HepG2 (cell line): ENCODE measurements around the gene OLFM2. TPM values are rescaled to one million over a fixed set of nuclear protein-coding genes. Genes with fewer than 3 reads are reported as not detected.

Experiments used
- BCLAF1 ChIP-seq: fragments of 450-650 bp; IDR thresholded peaks from 2 replicates; pipeline ENCODE4 v1.6.1; 2017; ENCODE audit warnings: mild to moderate bottlenecking
- ETV5 ChIP-seq: IDR thresholded peaks from 2 replicates; pipeline ENCODE4 v1.6.1; 2018; ENCODE audit warnings: missing biosample characterization, missing genetic modification reagents, inconsistent platforms, borderline replicate concordance
- GATA4 ChIP-seq: sonication (generic); IDR thresholded peaks from 2 replicates; pipeline ENCODE4 v1.6.1; 2016; ENCODE audit warnings: antibody characterized with exemption, low read depth, borderline replicate concordance
- GTF2F1 ChIP-seq: fragments of 150-350 bp; IDR thresholded peaks from 2 replicates; pipeline ENCODE4 v1.6.1; 2014; ENCODE audit warnings: low read length
- NFKB2 ChIP-seq: sonication (generic); formaldehyde crosslinking; IDR thresholded peaks from 2 replicates; pipeline ENCODE4 v1.4.0; 2020; ENCODE audit warnings: missing genetic modification reagents, borderline replicate concordance
- PPARG ChIP-seq: conservative IDR thresholded peaks from 2 replicates; pipeline ENCODE4 v1.6.1; 2016; ENCODE audit warnings: missing biosample characterization, missing genetic modification reagents
- SNAPC5 ChIP-seq: sonication (generic); formaldehyde crosslinking; IDR thresholded peaks from 2 replicates; pipeline ENCODE4 v1.8.1; 2023; ENCODE audit warnings: mild to moderate bottlenecking, missing genetic modification reagents, borderline replicate concordance
- THRA ChIP-seq: sonication (generic); formaldehyde crosslinking; IDR thresholded peaks from 2 replicates; pipeline ENCODE4 v1.4.0; 2020; ENCODE audit warnings: missing genetic modification reagents, borderline replicate concordance
- ZNF121 ChIP-seq: sonication (generic); formaldehyde crosslinking; IDR thresholded peaks from 2 replicates; pipeline ENCODE4 v1.5.0; 2020; ENCODE audit warnings: mild to moderate bottlenecking, missing genetic modification reagents
- ZNF772 ChIP-seq: sonication (generic); formaldehyde crosslinking; IDR thresholded peaks from 2 replicates; pipeline ENCODE4 v1.5.0; 2020; ENCODE audit warnings: mild to moderate bottlenecking, missing genetic modification reagents
- polyA plus RNA-seq, 8 experiments: library from polyadenylated mRNA; depleted of rRNA in 3 of 8; stranded (reverse) in 7 of 8; unstranded in 1 of 8; fragments of >200 nt; fragmentation: Illumina TruSeq in 4 of 8; extraction: Trizol in 4 of 8; gene quantifications; 2 replicates each; pipeline versions ENCODE4 v1.2.1 to v1.2.3, GENCODE V29; 2011 to 2016; ENCODE audit warnings: low read depth in 4 of 8, missing spikeins in 1 of 8, mixed read lengths in 1 of 8; ENCODE audit not compliant: insufficient read depth in 1 of 8
- total RNA-seq, 5 experiments: library from RNA; depleted of rRNA; stranded (reverse); fragments of >200 nt; fragmentation: Illumina TruSeq; extraction: Trizol; gene quantifications; 2 replicates each; pipeline ENCODE4 v1.2.3, GENCODE V29; 2016; ENCODE audit warnings: low read depth in 1 of 5
- TF ChIP-seq, protein P1 (sequence below): sonication (generic); formaldehyde crosslinking; IDR thresholded peaks from 2 replicates; pipeline ENCODE4 v1.5.1; 2020; ENCODE audit warnings: missing genetic modification reagents, mild to moderate bottlenecking, borderline replicate concordance
- TF ChIP-seq, protein P2 (sequence below): sonication (generic); formaldehyde crosslinking; IDR thresholded peaks from 2 replicates; pipeline ENCODE4 v1.4.0; 2020; ENCODE audit warnings: mild to moderate bottlenecking, missing genetic modification reagents
- TF ChIP-seq, protein P3 (sequence below): IDR thresholded peaks from 2 replicates; pipeline ENCODE4 v1.6.1; 2016; ENCODE audit warnings: low read depth, borderline replicate concordance
- TF ChIP-seq, protein P4 (sequence below): sonication (generic); formaldehyde crosslinking; IDR thresholded peaks from 2 replicates; pipeline ENCODE4 v1.5.0; 2020; ENCODE audit warnings: mild to moderate bottlenecking, missing genetic modification reagents
- TF ChIP-seq, protein P5 (sequence below): sonication (generic); formaldehyde crosslinking; IDR thresholded peaks from 2 replicates; pipeline ENCODE4 v1.4.0; 2020; ENCODE audit warnings: missing genetic modification reagents

Gene OLFM2
- total and polyA plus RNA-seq, 2 of the 13 experiments (the other 11 are each of a cell fraction or from before 2014, with no cell fraction given), result 0.20 to 0.51 TPM

- TF ChIP-seq THRA (CRISPR knock-in tag), result no peak
- TF ChIP-seq GATA4, result no peak
- TF ChIP-seq SNAPC5 (CRISPR knock-in tag), result no peak
- peak; percentile 66; the same call in 1 of the 2 replicates for TF ChIP-seq ETV5
- TF ChIP-seq, protein P1, sequence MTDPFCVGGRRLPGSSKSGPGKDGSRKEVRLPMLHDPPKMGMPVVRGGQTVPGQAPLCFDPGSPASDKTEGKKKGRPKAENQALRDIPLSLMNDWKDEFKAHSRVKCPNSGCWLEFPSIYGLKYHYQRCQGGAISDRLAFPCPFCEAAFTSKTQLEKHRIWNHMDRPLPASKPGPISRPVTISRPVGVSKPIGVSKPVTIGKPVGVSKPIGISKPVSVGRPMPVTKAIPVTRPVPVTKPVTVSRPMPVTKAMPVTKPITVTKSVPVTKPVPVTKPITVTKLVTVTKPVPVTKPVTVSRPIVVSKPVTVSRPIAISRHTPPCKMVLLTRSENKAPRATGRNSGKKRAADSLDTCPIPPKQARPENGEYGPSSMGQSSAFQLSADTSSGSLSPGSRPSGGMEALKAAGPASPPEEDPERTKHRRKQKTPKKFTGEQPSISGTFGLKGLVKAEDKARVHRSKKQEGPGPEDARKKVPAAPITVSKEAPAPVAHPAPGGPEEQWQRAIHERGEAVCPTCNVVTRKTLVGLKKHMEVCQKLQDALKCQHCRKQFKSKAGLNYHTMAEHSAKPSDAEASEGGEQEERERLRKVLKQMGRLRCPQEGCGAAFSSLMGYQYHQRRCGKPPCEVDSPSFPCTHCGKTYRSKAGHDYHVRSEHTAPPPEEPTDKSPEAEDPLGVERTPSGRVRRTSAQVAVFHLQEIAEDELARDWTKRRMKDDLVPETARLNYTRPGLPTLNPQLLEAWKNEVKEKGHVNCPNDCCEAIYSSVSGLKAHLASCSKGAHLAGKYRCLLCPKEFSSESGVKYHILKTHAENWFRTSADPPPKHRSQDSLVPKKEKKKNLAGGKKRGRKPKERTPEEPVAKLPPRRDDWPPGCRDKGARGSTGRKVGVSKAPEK (CRISPR knock-in tag), result no peak
- no peak for TF ChIP-seq BCLAF1
- TF ChIP-seq, protein P2, sequence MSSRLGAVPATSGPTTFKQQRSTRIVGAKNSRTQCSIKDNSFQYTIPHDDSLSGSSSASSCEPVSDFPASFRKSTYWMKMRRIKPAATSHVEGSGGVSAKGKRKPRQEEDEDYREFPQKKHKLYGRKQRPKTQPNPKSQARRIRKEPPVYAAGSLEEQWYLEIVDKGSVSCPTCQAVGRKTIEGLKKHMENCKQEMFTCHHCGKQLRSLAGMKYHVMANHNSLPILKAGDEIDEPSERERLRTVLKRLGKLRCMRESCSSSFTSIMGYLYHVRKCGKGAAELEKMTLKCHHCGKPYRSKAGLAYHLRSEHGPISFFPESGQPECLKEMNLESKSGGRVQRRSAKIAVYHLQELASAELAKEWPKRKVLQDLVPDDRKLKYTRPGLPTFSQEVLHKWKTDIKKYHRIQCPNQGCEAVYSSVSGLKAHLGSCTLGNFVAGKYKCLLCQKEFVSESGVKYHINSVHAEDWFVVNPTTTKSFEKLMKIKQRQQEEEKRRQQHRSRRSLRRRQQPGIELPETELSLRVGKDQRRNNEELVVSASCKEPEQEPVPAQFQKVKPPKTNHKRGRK (CRISPR knock-in tag), result no peak
- TF ChIP-seq, protein P3, sequence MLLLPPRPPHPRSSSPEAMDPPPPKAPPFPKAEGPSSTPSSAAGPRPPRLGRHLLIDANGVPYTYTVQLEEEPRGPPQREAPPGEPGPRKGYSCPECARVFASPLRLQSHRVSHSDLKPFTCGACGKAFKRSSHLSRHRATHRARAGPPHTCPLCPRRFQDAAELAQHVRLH (CRISPR knock-in tag), result peak; percentile 31; the same call in 1 of the 2 replicates
- TF ChIP-seq, protein P4, sequence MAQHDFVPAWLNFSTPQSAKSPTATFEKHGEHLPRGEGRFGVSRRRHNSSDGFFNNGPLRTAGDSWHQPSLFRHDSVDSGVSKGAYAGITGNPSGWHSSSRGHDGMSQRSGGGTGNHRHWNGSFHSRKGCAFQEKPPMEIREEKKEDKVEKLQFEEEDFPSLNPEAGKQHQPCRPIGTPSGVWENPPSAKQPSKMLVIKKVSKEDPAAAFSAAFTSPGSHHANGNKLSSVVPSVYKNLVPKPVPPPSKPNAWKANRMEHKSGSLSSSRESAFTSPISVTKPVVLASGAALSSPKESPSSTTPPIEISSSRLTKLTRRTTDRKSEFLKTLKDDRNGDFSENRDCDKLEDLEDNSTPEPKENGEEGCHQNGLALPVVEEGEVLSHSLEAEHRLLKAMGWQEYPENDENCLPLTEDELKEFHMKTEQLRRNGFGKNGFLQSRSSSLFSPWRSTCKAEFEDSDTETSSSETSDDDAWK (CRISPR knock-in tag), result no peak
- TF ChIP-seq GTF2F1, result no peak
- TF ChIP-seq NFKB2, result 0 out of 2 replicates have a peak, but pooled peaks have one; percentile 2
- TF ChIP-seq, protein P5, sequence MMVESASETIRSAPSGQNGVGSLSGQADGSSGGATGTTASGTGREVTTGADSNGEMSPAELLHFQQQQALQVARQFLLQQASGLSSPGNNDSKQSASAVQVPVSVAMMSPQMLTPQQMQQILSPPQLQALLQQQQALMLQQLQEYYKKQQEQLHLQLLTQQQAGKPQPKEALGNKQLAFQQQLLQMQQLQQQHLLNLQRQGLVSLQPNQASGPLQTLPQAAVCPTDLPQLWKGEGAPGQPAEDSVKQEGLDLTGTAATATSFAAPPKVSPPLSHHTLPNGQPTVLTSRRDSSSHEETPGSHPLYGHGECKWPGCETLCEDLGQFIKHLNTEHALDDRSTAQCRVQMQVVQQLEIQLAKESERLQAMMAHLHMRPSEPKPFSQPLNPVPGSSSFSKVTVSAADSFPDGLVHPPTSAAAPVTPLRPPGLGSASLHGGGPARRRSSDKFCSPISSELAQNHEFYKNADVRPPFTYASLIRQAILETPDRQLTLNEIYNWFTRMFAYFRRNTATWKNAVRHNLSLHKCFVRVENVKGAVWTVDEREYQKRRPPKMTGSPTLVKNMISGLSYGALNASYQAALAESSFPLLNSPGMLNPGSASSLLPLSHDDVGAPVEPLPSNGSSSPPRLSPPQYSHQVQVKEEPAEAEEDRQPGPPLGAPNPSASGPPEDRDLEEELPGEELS (CRISPR knock-in tag), result peak; percentile 42; the same call in 1 of the 2 replicates
- TF ChIP-seq ZNF121 (CRISPR knock-in tag), result 0 out of 2 replicates have a peak, but pooled peaks have one; percentile 2
- TF ChIP-seq ZNF772 (CRISPR knock-in tag), result no peak
- TF ChIP-seq PPARG (CRISPR knock-in tag), result peak; percentile 44; the same call in 1 of the 2 replicates
Measured at GRCh38 chr19:9871626-9872338, 64.5 kb downstream of the OLFM2 start (continued).
